HG03442 (cell line): ENCODE data around the gene MAP6.

ENCODE experiments used
- ATAC-seq: cut with Tn5 transposase; IDR thresholded peaks from one replicate; pipeline ENCODE4 v1.9.1; 2021; ENCODE audit warnings: mild to moderate bottlenecking, moderate library complexity; ENCODE audit not compliant: unreplicated experiment

MAP6 gene

DNA sequence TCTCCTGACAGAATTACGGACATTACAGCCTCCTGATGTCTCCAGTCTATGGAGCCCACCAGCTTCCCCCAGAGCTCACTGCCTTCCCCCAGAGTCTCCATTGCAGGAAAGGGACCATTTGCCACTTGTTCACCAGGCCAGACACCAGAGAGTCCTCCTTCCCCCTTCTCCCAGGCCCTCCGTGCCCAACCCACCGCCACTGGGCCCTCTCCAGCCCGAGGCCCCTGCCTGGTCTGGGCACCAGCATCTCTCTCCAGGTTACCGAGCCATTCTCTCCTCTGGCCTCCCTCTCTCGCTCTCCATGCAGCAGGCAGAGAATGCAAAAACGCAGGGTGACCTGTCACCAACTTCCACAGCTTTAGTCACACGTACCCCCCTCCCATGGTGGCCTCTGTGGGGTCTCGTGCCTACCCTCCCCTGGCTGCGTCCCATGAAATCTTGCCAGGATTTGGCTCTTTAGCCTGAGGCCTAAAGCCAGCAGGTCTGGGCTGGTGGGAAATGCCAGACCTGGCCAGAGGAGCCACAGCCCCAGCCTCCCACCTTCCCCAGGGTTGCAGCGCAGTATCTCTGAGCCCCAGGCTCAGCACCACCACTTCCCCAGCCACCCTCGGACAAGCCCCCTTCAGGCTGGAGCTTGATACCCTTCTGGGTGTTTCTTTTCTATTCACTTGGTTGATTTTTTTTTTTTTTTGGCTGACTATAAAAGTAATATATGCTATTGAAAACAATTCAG, 113.6 kb downstream of the MAP6 start:
- ATAC-seq = no peak

GRCh38 chr11:75554258-75555022, 114.4 kb downstream of the MAP6 start:
- ATAC-seq = no peak

GRCh38 chr11:75553889-75554257, 115.0 kb downstream of the MAP6 start:
- ATAC-seq = no peak

GRCh38 chr11:75553182-75553581, 115.7 kb downstream of the MAP6 start:
- ATAC-seq = no peak

DNA sequence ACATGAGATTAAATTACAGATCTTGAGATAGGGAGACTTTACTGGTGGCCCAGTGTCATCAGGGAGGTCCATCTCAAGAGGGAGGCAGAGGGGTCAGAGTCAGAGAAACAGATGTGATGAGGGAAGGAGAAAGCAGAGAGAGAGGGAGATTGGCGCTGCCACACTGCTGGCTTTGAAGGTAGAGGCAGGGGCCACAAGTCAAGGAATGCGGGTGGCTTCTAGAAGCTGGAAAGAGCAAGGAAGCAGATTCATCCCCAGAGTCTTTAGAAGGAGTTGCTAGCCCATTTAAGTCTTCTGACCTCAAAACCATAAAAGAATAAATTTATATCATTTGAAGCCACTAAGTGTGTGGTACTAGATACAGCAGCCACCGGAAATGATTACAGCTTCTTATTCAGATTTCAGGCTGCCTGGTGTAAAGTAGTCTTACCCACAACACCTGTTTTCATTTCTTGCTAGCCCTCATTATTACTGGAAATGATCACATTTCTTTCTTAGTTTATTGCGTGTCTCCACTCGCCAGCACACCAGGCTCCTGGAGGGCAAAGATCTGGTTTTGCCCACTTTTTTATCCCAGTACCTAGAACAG, 119.4 kb downstream of the MAP6 start:
- no peak for ATAC-seq

- ATAC-seq = no peak
These were observed 120.1 kb downstream of the MAP6 start for GRCh38 chr11:75548595-75549272.

GRCh38 chr11:75547617-75548058, 121.2 kb downstream of the MAP6 start:
- no peak for ATAC-seq

- ATAC-seq = no peak
These were observed 121.7 kb downstream of the MAP6 start for GRCh38 chr11:75547177-75547576.

DNA sequence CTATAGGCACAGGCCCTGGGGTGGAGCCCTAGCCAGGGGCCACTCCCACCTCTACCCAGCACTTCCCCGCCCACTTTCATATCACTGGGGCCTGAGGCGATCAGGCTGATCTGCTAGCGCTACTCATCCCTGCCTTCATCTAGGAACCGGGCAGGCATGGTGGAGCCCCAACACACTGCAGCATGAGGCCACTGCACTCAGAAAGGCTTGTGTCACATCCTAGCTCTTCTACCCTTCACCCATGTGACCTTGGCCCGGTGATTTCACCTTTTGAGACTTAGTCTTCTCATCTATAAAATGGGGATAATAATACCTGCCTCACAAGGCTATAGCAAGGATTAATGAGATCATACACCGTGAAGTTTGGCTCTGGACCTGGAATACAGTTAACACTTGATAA, 125.0 kb downstream of the MAP6 start:
- no peak for ATAC-seq

- ATAC-seq = no peak
These were observed 126.8 kb downstream of the MAP6 start for GRCh38 chr11:75542088-75542438.

DNA sequence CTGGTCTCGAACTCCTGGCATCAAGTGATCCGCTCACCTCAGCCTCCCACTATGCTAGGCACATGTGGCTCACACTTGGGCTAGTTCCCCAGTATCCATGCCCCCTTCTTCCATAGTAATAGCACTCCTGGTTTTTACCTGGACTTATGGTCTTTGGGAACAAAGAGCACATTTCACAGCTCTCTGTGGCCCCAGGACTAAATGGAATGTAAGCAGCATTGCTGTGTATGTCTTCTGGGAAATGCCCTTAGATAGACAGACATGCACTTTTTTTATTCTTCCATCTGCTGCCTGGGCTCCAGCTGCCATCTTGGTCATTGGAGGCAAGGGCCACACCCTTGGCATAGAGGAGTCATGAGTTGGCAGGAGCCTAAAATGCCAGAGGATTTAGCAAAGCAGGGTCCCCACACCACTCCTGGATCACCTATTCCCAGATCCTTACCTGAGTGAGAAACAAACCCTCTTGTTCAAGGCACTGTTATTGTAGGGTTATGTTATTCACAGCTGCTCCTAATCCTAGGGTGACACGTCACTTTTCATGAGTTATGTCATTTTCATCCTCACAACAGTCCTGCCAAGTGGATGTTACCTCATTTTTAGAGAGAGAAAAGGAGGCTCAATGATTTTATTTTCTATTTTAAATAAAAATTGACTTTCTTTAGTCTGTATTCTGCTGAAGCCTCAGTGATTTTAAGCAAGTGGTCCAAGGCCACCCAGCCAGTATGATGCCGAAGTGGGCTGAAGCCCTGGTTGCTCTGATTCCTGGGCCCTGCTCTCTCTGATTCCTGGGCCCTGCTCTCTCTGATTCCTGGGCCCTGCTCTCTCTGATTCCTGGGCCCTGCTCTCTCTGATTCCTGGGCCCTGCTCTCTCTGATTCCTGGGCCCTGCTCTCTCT, 127.4 kb downstream of the MAP6 start:
- ATAC-seq = no peak

DNA sequence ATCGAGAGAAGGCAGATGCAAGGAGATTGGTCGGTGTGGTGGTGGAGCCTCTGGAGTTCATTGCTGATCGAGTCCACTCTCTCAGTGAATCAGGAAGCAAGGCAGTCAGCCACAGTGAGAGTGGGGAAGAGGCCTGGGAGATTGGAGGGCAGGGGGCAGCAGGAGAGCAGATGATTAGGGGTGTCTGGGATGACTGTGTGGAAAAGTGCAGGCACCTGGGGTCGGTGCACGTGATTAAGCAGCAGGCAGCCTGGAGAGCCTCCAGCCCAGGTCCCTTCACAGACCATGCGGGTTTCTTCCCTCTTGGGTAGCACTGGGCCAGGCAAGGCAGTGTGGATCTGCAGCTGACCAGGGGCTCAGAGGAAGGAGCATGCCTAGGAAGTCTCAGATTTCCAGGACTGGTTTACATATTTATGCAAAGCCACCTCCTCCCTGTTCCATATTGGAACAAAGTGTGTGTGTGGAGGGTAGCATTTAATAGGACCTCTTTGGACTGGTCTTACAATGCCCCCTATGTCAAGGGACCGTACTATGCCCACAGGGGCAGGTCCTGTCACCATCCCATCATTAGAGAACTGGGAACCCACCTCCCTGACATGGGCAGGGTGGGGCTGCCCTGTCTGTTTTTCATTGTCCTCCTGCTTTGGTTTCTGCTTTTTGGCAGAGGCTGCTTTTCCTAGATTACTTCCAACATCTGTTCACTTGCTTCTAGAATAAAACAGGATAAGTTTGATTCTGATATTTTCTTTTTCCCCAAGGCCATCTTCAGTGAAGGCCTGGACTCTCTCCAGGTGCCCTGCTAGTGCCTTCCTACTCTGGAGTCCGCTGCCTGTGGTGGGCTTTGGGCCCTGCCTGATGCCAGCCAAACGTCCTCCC, 129.1 kb downstream of the MAP6 start:
- no peak for ATAC-seq

DNA sequence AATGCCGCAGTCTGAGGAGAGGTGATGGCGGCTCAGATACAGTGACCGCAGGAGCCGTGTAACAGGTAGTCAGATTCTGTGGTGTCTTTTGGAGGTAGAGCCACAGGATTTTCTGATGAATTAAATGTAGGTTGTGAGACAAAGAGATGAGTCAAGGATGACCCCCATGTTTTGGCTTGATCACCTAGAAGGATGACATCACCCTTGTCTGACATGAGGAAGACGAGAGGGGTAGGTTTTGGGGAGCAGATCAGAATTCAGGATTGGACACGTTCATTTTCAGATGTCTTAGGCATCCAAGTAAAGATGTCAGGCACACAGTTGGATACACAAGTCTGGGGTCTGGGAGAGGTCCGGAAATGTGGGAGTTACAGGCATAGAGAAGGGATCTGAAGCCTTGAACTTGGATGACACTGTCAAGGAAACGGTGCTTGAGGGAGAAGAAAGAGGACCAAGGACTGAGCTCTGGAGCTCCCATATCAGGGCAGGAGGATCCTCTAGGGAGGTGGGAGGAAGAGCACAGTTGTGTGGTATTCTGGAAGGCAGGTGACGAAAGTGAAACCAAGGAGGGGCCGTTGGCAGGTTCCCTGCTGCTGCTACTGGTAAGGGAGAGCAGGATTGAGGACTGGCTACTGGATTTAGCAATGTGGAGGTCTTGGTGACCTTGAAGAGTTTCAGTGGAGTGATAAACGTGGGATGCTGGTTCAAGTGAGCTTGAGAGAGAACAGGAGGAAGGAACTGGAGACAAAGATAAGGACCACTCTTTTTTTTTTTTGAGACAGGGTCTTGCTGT, 130.5 kb downstream of the MAP6 start:
- ATAC-seq = no peak

- ATAC-seq = no peak
These were observed 131.1 kb downstream of the MAP6 start for GRCh38 chr11:75537740-75538139.
